CD4-positive, CD25-positive, alpha-beta regulatory T cell (primary cell): ENCODE measurements around the gene GRIK5. TPM values are rescaled to one million over a fixed set of nuclear protein-coding genes. Genes with fewer than 3 reads are reported as not detected.
"Not testable (repeated sequence)": the region's sequence is repeated elsewhere in the genome, so short reads cannot be mapped to it uniquely, and the experiment has no call there.

Experiments used
- ATAC-seq, 2 donors: fragments of 150-1000 bp; cut with Tn5 transposase; one replicate each; pipeline ENCODE4 v1.10.0; 2021; ENCODE audit warnings: low read depth in 2 of 2, moderate number of reproducible peaks in 2 of 2, moderate library complexity in 1 of 2
- DNase-seq, 3 donors: peaks; one replicate each; pipeline versions ENCODE4 v3.0.0 to v3.0.0-alpha.2; 2012 to 2022; ENCODE audit warnings: mixed read lengths in 1 of 3
- H3K27ac ChIP-seq: one replicate; pipeline ENCODE4 v1.7.0; 2013; ENCODE audit warnings: mild to moderate bottlenecking, low read length; ENCODE audit not compliant: insufficient read depth, poor library complexity, severe bottlenecking
- H3K27me3 ChIP-seq: one replicate; pipeline ENCODE4 v1.7.0; 2013; ENCODE audit warnings: low read length; ENCODE audit not compliant: control insufficient read depth, insufficient read depth
- H3K36me3 ChIP-seq: one replicate; pipeline ENCODE4 v1.7.0; 2013; ENCODE audit warnings: mild to moderate bottlenecking, low read length, moderate library complexity; ENCODE audit not compliant: control insufficient read depth, insufficient read depth
- H3K4me1 ChIP-seq: 2 replicates; pipeline ENCODE4 v1.7.0; 2013; ENCODE audit warnings: mild to moderate bottlenecking, low read length; ENCODE audit not compliant: insufficient read depth, control insufficient read depth, poor library complexity, severe bottlenecking
- H3K4me3 ChIP-seq: one replicate; pipeline ENCODE4 v1.7.0; 2013; ENCODE audit warnings: low read depth, mild to moderate bottlenecking, low read length, moderate library complexity
- H3K9me3 ChIP-seq, 2 experiments: 1 replicate in 1 of 2; 2 replicates in 1 of 2; pipeline ENCODE4 v1.7.0; 2013; ENCODE audit warnings: low read length in 2 of 2, mild to moderate bottlenecking in 1 of 2, moderate library complexity in 1 of 2; ENCODE audit not compliant: control insufficient read depth in 2 of 2
- H3K27ac Mint-ChIP-seq, 3 donors: one replicate each; pipeline ENCODE4 v1.8.0; 2020 to 2022; ENCODE audit warnings: mild to moderate bottlenecking in 3 of 3, mixed read lengths in 3 of 3, moderate library complexity in 2 of 3
- H3K27me3 Mint-ChIP-seq: one replicate; pipeline ENCODE4 v1.8.0; 2022; ENCODE audit warnings: mild to moderate bottlenecking, mixed read lengths
- H3K36me3 Mint-ChIP-seq: one replicate; pipeline ENCODE4 v1.8.0; 2020; ENCODE audit warnings: mixed read lengths
- H3K4me1 Mint-ChIP-seq, 4 donors: one replicate each; pipeline ENCODE4 v1.8.0; 2020 to 2022; ENCODE audit warnings: mixed read lengths in 4 of 4, mild to moderate bottlenecking in 1 of 4
- H3K4me3 Mint-ChIP-seq, 4 donors: one replicate each; pipeline ENCODE4 v1.8.0; 2020 to 2022; ENCODE audit warnings: mild to moderate bottlenecking in 4 of 4, mixed read lengths in 4 of 4, moderate library complexity in 3 of 4
- H3K9me3 Mint-ChIP-seq, 7 donors: one replicate each; pipeline ENCODE4 v1.8.0; 2020 to 2022; ENCODE audit warnings: mixed read lengths in 7 of 7, mild to moderate bottlenecking in 3 of 7, moderate library complexity in 2 of 7
- polyA plus RNA-seq, 4 donors: library from polyadenylated mRNA; unstranded; fragments of 300-500 nt; fragmentation: Illumina TruSeq; gene quantifications; one replicate each; pipeline ENCODE4 v1.2.3, GENCODE V29; 2021
- total RNA-seq: library from RNA; stranded (reverse); gene quantifications from one replicate; pipeline ENCODE4 v1.2.3, GENCODE V29; 2022

The GRIK5 gene
- total and polyA plus RNA-seq, 5 donors from 2014 or later = 0.06 to 0.52 TPM; not detected in 3

- H3K36me3 ChIP-seq, ATAC-seq, DNase-seq, H3K9me3 ChIP-seq, H3K27ac ChIP-seq, H3K4me3 ChIP-seq, H3K9me3 Mint-ChIP-seq: not testable (repeated sequence)
- H3K4me1 Mint-ChIP-seq = peaks cover 0 to 32% (median 15%) of the 10 kb centered on the region in 4 donors
- H3K27me3 Mint-ChIP-seq = peaks cover 14% of the 10 kb centered on the region
- peak overlapping the region in 1 of 3 donors; percentile 27 for H3K27ac Mint-ChIP-seq
- Histone ChIP-seq H3K27me3 (peaks cover 11% of the 10 kb centered on the region), H3K4me1 (peaks cover 19% of the 10 kb centered on the region)
- H3K36me3 Mint-ChIP-seq = peaks cover 11% of the 10 kb centered on the region
- peak overlapping the region in 1 of 4 donors; percentile 75 for H3K4me3 Mint-ChIP-seq
Observed at GRCh38 chr19:41991925-41992569, 78.0 kb downstream of the GRIK5 start.

DNA sequence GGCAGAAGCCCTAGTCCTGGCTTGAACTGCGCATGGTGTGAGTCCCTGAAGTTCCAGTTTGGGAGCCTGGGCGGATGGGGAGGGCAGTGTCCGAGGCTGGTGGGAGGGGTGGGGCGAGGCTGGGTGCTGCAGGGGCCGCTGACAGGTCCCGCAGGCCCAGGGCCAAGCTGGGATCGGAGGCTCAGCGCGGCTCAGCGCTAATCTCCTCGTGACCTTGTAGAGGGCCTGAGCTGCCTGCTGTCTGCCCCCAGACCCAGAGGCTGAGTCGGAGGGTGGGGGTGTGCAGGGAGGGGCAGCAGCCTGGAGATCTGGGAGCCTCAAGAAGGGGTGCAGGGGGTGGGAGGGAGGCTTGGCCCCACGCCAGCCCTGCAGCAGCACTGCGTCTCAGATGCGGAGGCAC, 79.0 kb downstream of the GRIK5 start:
- Mint-ChIP-seq H3K27ac (no peak overlapping the region), H3K27me3 (peaks cover 5% of the 10 kb centered on the region), H3K4me1 (peaks cover 0 to 22% (median 10%) of the 10 kb centered on the region in 4 donors), H3K9me3 (peaks cover 0 to 4% (median 0%) of the 10 kb centered on the region in 7 donors), H3K4me3 (peak overlapping the region in 1 of 4 donors; percentile 59), H3K36me3 (peaks cover 13% of the 10 kb centered on the region)
- H3K4me1 ChIP-seq = peaks cover 19% of the 10 kb centered on the region
- ATAC-seq (no peak), DNase-seq (no peak)
- no peaks in the 10 kb centered on the region for H3K36me3 ChIP-seq
- peaks cover 6% of the 10 kb centered on the region for H3K27me3 ChIP-seq
- H3K9me3 ChIP-seq = no peaks in the 10 kb centered on the region
- no peak overlapping the region for H3K4me3 ChIP-seq
- H3K27ac ChIP-seq = no peak overlapping the region

GRCh38 chr19:41990615-41991014, 79.4 kb downstream of the GRIK5 start:
- Mint-ChIP-seq H3K36me3 (peaks cover 13% of the 10 kb centered on the region), H3K27me3 (peaks cover 5% of the 10 kb centered on the region)

GRCh38 chr19:41990028-41990427, 80.0 kb downstream of the GRIK5 start:
- Mint-ChIP-seq H3K27me3 (peaks cover 5% of the 10 kb centered on the region), H3K9me3 (peaks cover 0 to 2% (median 0%) of the 10 kb centered on the region in 7 donors), H3K36me3 (peaks cover 13% of the 10 kb centered on the region), H3K4me1 (peaks cover 0 to 16% (median 6%) of the 10 kb centered on the region in 4 donors), H3K4me3 (no peak overlapping the region), H3K27ac (no peak overlapping the region)
- peaks cover 2% of the 10 kb centered on the region for H3K27me3 ChIP-seq
- H3K4me1 ChIP-seq = peaks cover 19% of the 10 kb centered on the region
- ATAC-seq (no peak), DNase-seq (no peak)
- H3K9me3 ChIP-seq = no peaks in the 10 kb centered on the region
- no peak overlapping the region for H3K27ac ChIP-seq
- H3K4me3 ChIP-seq = no peak overlapping the region
- no peaks in the 10 kb centered on the region for H3K36me3 ChIP-seq

More at GRCh38 chr19:41990615-41991014, 79.4 kb downstream of the GRIK5 start:
- Histone ChIP-seq H3K4me3 (no peak overlapping the region), H3K36me3 (no peaks in the 10 kb centered on the region), H3K9me3 (no peaks in the 10 kb centered on the region), H3K27me3 (peaks cover 6% of the 10 kb centered on the region), H3K4me1 (peaks cover 19% of the 10 kb centered on the region), H3K27ac (no peak overlapping the region)
- Mint-ChIP-seq H3K27ac (no peak overlapping the region), H3K9me3 (peaks cover 0 to 4% (median 0%) of the 10 kb centered on the region in 7 donors), H3K4me1 (peaks cover 0 to 22% (median 9%) of the 10 kb centered on the region in 4 donors), H3K4me3 (no peak overlapping the region)
- DNase-seq = no peak
- no peak for ATAC-seq

- H3K27me3 Mint-ChIP-seq = peaks cover 5% of the 10 kb centered on the region
- peaks cover 10% of the 10 kb centered on the region for H3K36me3 Mint-ChIP-seq
- H3K4me3 Mint-ChIP-seq = no peak overlapping the region
- no peak overlapping the region for H3K4me3 ChIP-seq
- no peak for DNase-seq
- H3K9me3 Mint-ChIP-seq = peaks cover 0 to 2% (median 0%) of the 10 kb centered on the region in 7 donors
- H3K36me3 ChIP-seq = no peaks in the 10 kb centered on the region
- H3K27ac ChIP-seq = no peak overlapping the region
- ATAC-seq = no peak
- peaks cover 11% of the 10 kb centered on the region for H3K4me1 ChIP-seq
- no peak overlapping the region for H3K27ac Mint-ChIP-seq
- H3K27me3 ChIP-seq = no peaks in the 10 kb centered on the region
- H3K9me3 ChIP-seq = no peaks in the 10 kb centered on the region
- peaks cover 0 to 10% (median 5%) of the 10 kb centered on the region in 4 donors for H3K4me1 Mint-ChIP-seq
Observed at GRCh38 chr19:41988947-41989346, 81.1 kb downstream of the GRIK5 start.

DNA sequence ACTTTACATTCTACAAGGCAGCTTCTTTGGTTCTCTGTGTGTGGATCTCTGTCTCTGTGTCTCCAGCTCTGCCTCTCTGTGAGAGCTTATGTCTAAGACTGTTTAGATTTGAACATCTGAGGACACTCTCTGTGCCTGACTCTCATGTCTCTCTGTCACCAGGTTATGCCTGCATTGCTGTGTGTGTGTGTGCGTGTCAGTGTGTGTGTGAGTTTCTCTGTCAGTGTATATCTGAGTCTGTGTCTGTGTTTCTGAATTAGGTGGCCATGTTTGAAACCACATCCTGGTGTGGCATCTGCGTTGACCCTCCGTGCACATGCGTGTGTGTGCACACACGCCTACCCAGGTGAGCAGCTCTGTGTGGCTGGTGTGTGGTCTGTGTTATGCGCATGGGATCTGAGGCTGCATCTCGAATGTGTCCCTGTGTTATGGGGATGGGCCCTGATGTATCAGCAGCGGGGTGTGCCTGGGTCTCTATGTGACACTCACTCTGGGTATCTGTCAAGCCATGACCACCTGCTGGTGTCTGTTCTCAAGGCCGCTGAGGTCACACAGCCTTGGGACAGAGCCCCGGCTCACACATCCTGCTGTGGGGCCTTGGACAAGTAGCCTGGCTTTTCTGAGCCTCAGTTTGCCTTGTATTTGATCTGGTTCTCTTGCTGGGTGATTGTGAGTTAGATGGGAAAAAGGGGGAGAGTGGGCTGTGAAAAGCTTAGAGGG, 82.7 kb downstream of the GRIK5 start:
- ATAC-seq (no peak), DNase-seq (no peak)
- H3K4me1 Mint-ChIP-seq = no peaks in the 10 kb centered on the region

GRCh38 chr19:41984961-41985360, 85.0 kb downstream of the GRIK5 start:
- Histone ChIP-seq H3K27me3 (no peaks in the 10 kb centered on the region), H3K4me1 (no peaks in the 10 kb centered on the region), H3K27ac (no peak overlapping the region), H3K36me3 (no peaks in the 10 kb centered on the region), H3K9me3 (no peaks in the 10 kb centered on the region), H3K4me3 (no peak overlapping the region)
- no peak overlapping the region for H3K27ac Mint-ChIP-seq
- no peaks in the 10 kb centered on the region for H3K27me3 Mint-ChIP-seq
- no peak for DNase-seq
- no peak overlapping the region for H3K4me3 Mint-ChIP-seq
- no peaks in the 10 kb centered on the region for H3K4me1 Mint-ChIP-seq
- H3K36me3 Mint-ChIP-seq = peaks cover 15% of the 10 kb centered on the region
- ATAC-seq = no peak
- H3K9me3 Mint-ChIP-seq = no peaks in the 10 kb centered on the region

More for the DNA sequence above, 82.7 kb downstream of the GRIK5 start:
- Mint-ChIP-seq H3K9me3 (no peaks in the 10 kb centered on the region), H3K27me3 (no peaks in the 10 kb centered on the region), H3K27ac (peak overlapping the region in 1 of 3 donors; percentile 67), H3K36me3 (peaks cover 10% of the 10 kb centered on the region), H3K4me3 (no peak overlapping the region)
- Histone ChIP-seq H3K9me3 (no peaks in the 10 kb centered on the region), H3K27me3 (no peaks in the 10 kb centered on the region), H3K36me3 (no peaks in the 10 kb centered on the region), H3K27ac (no peak overlapping the region), H3K4me1 (no peaks in the 10 kb centered on the region), H3K4me3 (no peak overlapping the region)
